GM21367 (cell line): ENCODE data around the gene NRXN3.
"Not testable (repeated sequence)": the region's sequence is repeated elsewhere in the genome, so short reads cannot be mapped to it uniquely, and the experiment has no call there.

Experiments
- ATAC-seq: cut with Tn5 transposase; IDR thresholded peaks from one replicate; pipeline ENCODE4 v1.9.1; 2021; ENCODE audit not compliant: unreplicated experiment

Gene NRXN3

GRCh38 chr14:79094951-79095350, 924.8 kb downstream of the NRXN3 start:
- ATAC-seq = no peak

- ATAC-seq = no peak
Measured at GRCh38 chr14:79096811-79097210, 926.6 kb downstream of the NRXN3 start.

- no peak for ATAC-seq
Measured at GRCh38 chr14:79098324-79098723, 928.2 kb downstream of the NRXN3 start.

- no peak for ATAC-seq
Measured at GRCh38 chr14:79100578-79100977, 930.4 kb downstream of the NRXN3 start.

- no peak for ATAC-seq
Measured at GRCh38 chr14:79101388-79101787, 931.2 kb downstream of the NRXN3 start.

- no peak for ATAC-seq
Measured at GRCh38 chr14:79103764-79104163, 933.6 kb downstream of the NRXN3 start.

- ATAC-seq = not testable (repeated sequence)
Measured at GRCh38 chr14:79110564-79110963, 940.4 kb downstream of the NRXN3 start.

GRCh38 chr14:79111987-79112501, 941.9 kb downstream of the NRXN3 start:
- ATAC-seq = no peak

- no peak for ATAC-seq
Measured at GRCh38 chr14:79117561-79117960, 947.4 kb downstream of the NRXN3 start.

- no peak for ATAC-seq
Measured at GRCh38 chr14:79118291-79118690, 948.1 kb downstream of the NRXN3 start.

- no peak for ATAC-seq
Measured at GRCh38 chr14:79134361-79134760, 964.2 kb downstream of the NRXN3 start.

- ATAC-seq = no peak
Measured at GRCh38 chr14:79136071-79137044, 966.2 kb downstream of the NRXN3 start.

GRCh38 chr14:79137045-79137430, 966.9 kb downstream of the NRXN3 start:
- ATAC-seq = no peak

- ATAC-seq = no peak
Measured at GRCh38 chr14:79137836-79138235, 967.7 kb downstream of the NRXN3 start.

GRCh38 chr14:79144896-79145295, 974.7 kb downstream of the NRXN3 start:
- no peak for ATAC-seq

GRCh38 chr14:79150226-79150625, 980.1 kb downstream of the NRXN3 start:
- no peak for ATAC-seq

GRCh38 chr14:79157369-79157768, 987.2 kb downstream of the NRXN3 start:
- ATAC-seq = no peak

- no peak for ATAC-seq
Measured at GRCh38 chr14:79161571-79161970, 991.4 kb downstream of the NRXN3 start.

- no peak for ATAC-seq
Measured at GRCh38 chr14:79162833-79163232, 992.7 kb downstream of the NRXN3 start.

GRCh38 chr14:79165471-79166090, 995.4 kb downstream of the NRXN3 start:
- ATAC-seq = no peak

GRCh38 chr14:79166171-79166570, 996.0 kb downstream of the NRXN3 start:
- no peak for ATAC-seq

- ATAC-seq = no peak
Measured at GRCh38 chr14:79167957-79168356, 997.8 kb downstream of the NRXN3 start.
